Esophagus muscularis mucosa (tissue), 3 donors: Measurements from ENCODE around the gene GLT8D2.

Experiments
- POLR2A ChIP-seq: fragments of 450-650 bp; IDR thresholded peaks from one replicate; pipeline ENCODE4 v1.6.1; 2017; ENCODE audit warnings: antibody characterized with exemption, moderate library complexity, mild to moderate bottlenecking, low read depth
- TF ChIP-seq, protein P1 (sequence below), 3 experiments: fragments of 200-600 bp in 2 of 3; fragments of 450-650 bp in 1 of 3; sonication (generic) in 2 of 3; IDR thresholded peaks; one replicate each; pipeline ENCODE4 v1.5.1; 2017 to 2019; ENCODE audit warnings: antibody characterized with exemption in 3 of 3, mild to moderate bottlenecking in 2 of 3, moderate library complexity in 1 of 3

DNA sequence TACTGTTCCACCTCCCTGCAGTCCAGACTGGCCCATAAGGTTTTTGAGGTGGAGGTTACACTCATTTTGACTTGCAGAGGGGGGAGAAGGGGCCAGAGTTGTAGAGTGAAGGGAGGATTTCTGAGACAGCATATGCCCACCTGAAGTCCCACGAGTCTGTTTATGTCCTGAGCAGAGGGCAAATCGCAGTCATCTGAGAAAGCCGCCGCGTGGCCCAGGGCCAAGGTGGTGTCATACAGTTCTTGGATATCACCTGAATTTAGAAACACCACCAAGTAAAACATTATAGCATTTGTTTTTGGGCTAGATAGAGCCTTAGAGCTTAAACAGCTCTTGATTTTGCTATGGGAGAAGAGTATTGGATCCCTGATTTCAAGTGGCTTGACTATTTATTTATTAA is 53.4 kb downstream of the GLT8D2 start:
- TF ChIP-seq, protein P1, sequence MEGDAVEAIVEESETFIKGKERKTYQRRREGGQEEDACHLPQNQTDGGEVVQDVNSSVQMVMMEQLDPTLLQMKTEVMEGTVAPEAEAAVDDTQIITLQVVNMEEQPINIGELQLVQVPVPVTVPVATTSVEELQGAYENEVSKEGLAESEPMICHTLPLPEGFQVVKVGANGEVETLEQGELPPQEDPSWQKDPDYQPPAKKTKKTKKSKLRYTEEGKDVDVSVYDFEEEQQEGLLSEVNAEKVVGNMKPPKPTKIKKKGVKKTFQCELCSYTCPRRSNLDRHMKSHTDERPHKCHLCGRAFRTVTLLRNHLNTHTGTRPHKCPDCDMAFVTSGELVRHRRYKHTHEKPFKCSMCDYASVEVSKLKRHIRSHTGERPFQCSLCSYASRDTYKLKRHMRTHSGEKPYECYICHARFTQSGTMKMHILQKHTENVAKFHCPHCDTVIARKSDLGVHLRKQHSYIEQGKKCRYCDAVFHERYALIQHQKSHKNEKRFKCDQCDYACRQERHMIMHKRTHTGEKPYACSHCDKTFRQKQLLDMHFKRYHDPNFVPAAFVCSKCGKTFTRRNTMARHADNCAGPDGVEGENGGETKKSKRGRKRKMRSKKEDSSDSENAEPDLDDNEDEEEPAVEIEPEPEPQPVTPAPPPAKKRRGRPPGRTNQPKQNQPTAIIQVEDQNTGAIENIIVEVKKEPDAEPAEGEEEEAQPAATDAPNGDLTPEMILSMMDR (IDR thresholded peaks at IDR 0.05) = no peak
- TF ChIP-seq POLR2A = no peak
